ENCODE measurements around the gene LMF1. TPM values are rescaled to one million over a fixed set of nuclear protein-coding genes. Genes with fewer than 3 reads are reported as not detected.

Gene LMF1
- total and polyA plus RNA-seq, 2 of the 8 experiments (the other 6 are each of a cell fraction or from before 2014, with no cell fraction given), result 3.5 to 9.1 TPM

DNA sequence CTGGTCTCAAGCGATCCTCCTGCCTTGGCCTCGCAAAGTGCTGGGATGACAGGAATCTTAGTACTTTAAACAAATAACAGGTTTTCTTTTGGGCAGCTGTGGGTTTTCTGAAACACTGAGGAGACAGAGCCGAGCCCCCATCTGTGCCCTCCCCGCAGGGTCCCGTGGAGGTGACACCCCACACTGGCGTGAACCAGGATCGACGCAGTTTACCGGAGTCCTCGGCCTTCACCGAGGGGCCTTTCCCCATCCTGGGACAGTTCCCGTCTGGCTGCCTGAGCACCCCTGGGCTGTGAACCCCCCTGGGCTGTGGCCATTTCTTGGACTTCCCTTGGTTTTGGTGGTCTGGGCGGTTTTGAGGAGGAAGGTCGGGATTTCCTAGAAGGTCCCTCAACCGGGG is 154.9 kb downstream of the LMF1 start:
- Histone ChIP-seq H3K27me3 (replicated peaks in 1 of 4; ENCODE audit: control insufficient read depth in 3 of 4, extremely low read depth in 1 of 4, insufficient read depth in 3 of 4, low read length in 3 of 4) (peaks cover 0 to 6% (median 4%) of the 10 kb centered on the region in 4 experiments; a peak in 5 of 7 replicates), H4K91ac (replicated peaks; ENCODE audit: insufficient read length, low read length) (no peak overlapping the region), H3K9ac (replicated peaks in 1 of 4; ENCODE audit: extremely low read depth in 1 of 4, low read depth in 3 of 4, low read length in 3 of 4) (no peak overlapping the region), H3K79me1 (ENCODE audit: low read depth, low read length) (no peaks in the 10 kb centered on the region), H3K14ac (ENCODE audit: insufficient read length) (no peak overlapping the region), H3K4me1 (replicated peaks in 1 of 4; ENCODE audit: control insufficient read depth in 3 of 4, insufficient read depth in 4 of 4, low read length in 3 of 4) (peaks cover 0 to 2% (median under 1%) of the 10 kb centered on the region in 4 experiments; a peak in 3 of 7 replicates), H3K4me2 (ENCODE audit: insufficient read depth in 1 of 2, low read depth in 2 of 2, low read length in 2 of 2) (no peak overlapping the region), H3K36me3 (ENCODE audit: control insufficient read depth in 2 of 4, insufficient read depth in 4 of 4, low read length in 3 of 4) (no peaks in the 10 kb centered on the region), H2BK12ac (ENCODE audit: low read depth, low read length) (no peak overlapping the region), H3K4ac (replicated peaks; ENCODE audit: insufficient read length, low read depth, low read length) (no peak overlapping the region), H2BK120ac (replicated peaks; ENCODE audit: low read depth, low read length) (no peak overlapping the region), H2AK5ac (ENCODE audit: low read depth, low read length) (no peak overlapping the region), H3K4me3 (ENCODE audit: extremely low read depth in 1 of 4, insufficient read depth in 2 of 4, low read depth in 3 of 4, low read length in 4 of 4) (no peak overlapping the region), H2BK5ac (ENCODE audit: low read depth, low read length) (no peak overlapping the region), H3K56ac (replicated peaks; ENCODE audit: insufficient read length, low read depth, low read length) (no peak overlapping the region), H3K9me3 (ENCODE audit: insufficient read depth in 2 of 2, low read depth in 1 of 2, low read length in 1 of 2) (peaks cover 4 to 14% of the 10 kb centered on the region in 2 experiments; a peak in 3 of 4 replicates), H3K18ac (ENCODE audit: extremely low read depth, low read length) (no peak overlapping the region), H2BK20ac (ENCODE audit: low read length) (no peak overlapping the region), H3K23ac (ENCODE audit: insufficient read length) (no peak overlapping the region), H3K79me2 (ENCODE audit: control insufficient read depth in 1 of 2, insufficient read depth in 2 of 2, low read length in 2 of 2) (no peaks in the 10 kb centered on the region), H3K23me2 (ENCODE audit: low read depth, low read length) (no peaks in the 10 kb centered on the region; the same call in 1 of the 2 replicates), H3K27ac (ENCODE audit: low read depth, low read length) (no peak overlapping the region), H2AFZ (ENCODE audit: low read length) (no peak overlapping the region), H4K5ac (ENCODE audit: insufficient read length, low read depth, low read length) (no peak overlapping the region), H4K8ac (ENCODE audit: extremely low read depth, insufficient read depth, low read length) (peak overlapping the region; percentile 57; the same call in 1 of the 2 replicates), H4K20me1 (replicated peaks in 1 of 2; ENCODE audit: control insufficient read depth in 1 of 2, insufficient read depth in 2 of 2, low read length in 2 of 2) (peaks cover 0 to 6% of the 10 kb centered on the region in 2 experiments), H2BK15ac (ENCODE audit: low read length) (no peak overlapping the region)
- ChIA-PET POLR2A (ENCODE audit: partially characterized antibody) (interaction anchor here (1.3 kb wide), 1 partner anchor 13 kb away, joined by 3 read pairs; no protein-coding TSS in a partner anchor), CTCF (ENCODE audit: partially characterized antibody) (no interaction called here)
- WGBS, 2 experiments (ENCODE audit: extremely low coverage in 1 of 2, insufficient coverage in 1 of 2, insufficient read length in 1 of 2, insufficient replicate concordance in 2 of 2, low coverage in 1 of 2, low lambda C conversion rate in 2 of 2, missing lambda C conversion rate in 1 of 2), result 93% methylated on average over 15 of the region's 15 CpGs; no CpG with 5 or more reads in 1 of the 2 experiments
- DNase-seq (ENCODE audit: low read depth in 1 of 2, low spot score in 2 of 2) (no peak), FAIRE-seq (no peak)
- TF ChIP-seq KDM5A (IDR thresholded peaks at IDR 0.05; ENCODE audit: low read length), result no peak
- TF ChIP-seq CHD1 (IDR thresholded peaks at IDR 0.05; ENCODE audit: low read depth, low read length), result no peak
- TF ChIP-seq E2F6 (IDR thresholded peaks at IDR 0.05), result no peak
- TF ChIP-seq TBP (IDR thresholded peaks at IDR 0.05; ENCODE audit: low read depth, low read length), result no peak
- TF ChIP-seq TCF12 (IDR thresholded peaks at IDR 0.05; ENCODE audit: low read depth, low read length), result no peak
- no peak for TF ChIP-seq RBBP5 (IDR thresholded peaks at IDR 0.05; ENCODE audit: borderline replicate concordance, low read depth, low read length)
- TF ChIP-seq HDAC2 (IDR thresholded peaks at IDR 0.05; ENCODE audit: borderline replicate concordance in 1 of 2, low read depth in 2 of 2, low read length in 2 of 2), result no peak
- no peak for TF ChIP-seq EP300 (IDR thresholded peaks at IDR 0.05; ENCODE audit: borderline replicate concordance in 1 of 2, low read depth in 2 of 2, low read length in 2 of 2)
- no peak for TF ChIP-seq CTBP2 (IDR thresholded peaks at IDR 0.05; ENCODE audit: borderline replicate concordance, insufficient read depth, insufficient read length, low read length)
- TF ChIP-seq POLR2AphosphoS5 (IDR thresholded peaks at IDR 0.05; ENCODE audit: low read depth, low read length), result no peak
- no peak for TF ChIP-seq USF2 (IDR thresholded peaks at IDR 0.05; ENCODE audit: low read length)

Measured in H1 (cell line).